Myocyte (in vitro differentiated cells): Measurements from ENCODE around the gene LDHD. TPM values are rescaled to one million over a fixed set of nuclear protein-coding genes. Genes with fewer than 3 reads are reported as not detected.
"Not testable (repeated sequence)": the region's sequence is repeated elsewhere in the genome, so short reads cannot be mapped to it uniquely, and the experiment has no call there.

Experiments
- DNase-seq: peaks from one replicate; pipeline ENCODE4 v3.0.0-alpha.2; 2012; ENCODE audit warnings: low read depth
- total RNA-seq: library from RNA; depleted of rRNA; stranded (reverse); fragments of >200 nt; gene quantifications from 2 replicates; pipeline ENCODE4 v1.2.3, GENCODE V29; 2014

Gene LDHD
- total RNA-seq, 1 donor from 2014 or later: 3.5 TPM

- DNase-seq: no peak
Measured at GRCh38 chr16:75100603-75100990, 16.0 kb downstream of the LDHD start.

DNA sequence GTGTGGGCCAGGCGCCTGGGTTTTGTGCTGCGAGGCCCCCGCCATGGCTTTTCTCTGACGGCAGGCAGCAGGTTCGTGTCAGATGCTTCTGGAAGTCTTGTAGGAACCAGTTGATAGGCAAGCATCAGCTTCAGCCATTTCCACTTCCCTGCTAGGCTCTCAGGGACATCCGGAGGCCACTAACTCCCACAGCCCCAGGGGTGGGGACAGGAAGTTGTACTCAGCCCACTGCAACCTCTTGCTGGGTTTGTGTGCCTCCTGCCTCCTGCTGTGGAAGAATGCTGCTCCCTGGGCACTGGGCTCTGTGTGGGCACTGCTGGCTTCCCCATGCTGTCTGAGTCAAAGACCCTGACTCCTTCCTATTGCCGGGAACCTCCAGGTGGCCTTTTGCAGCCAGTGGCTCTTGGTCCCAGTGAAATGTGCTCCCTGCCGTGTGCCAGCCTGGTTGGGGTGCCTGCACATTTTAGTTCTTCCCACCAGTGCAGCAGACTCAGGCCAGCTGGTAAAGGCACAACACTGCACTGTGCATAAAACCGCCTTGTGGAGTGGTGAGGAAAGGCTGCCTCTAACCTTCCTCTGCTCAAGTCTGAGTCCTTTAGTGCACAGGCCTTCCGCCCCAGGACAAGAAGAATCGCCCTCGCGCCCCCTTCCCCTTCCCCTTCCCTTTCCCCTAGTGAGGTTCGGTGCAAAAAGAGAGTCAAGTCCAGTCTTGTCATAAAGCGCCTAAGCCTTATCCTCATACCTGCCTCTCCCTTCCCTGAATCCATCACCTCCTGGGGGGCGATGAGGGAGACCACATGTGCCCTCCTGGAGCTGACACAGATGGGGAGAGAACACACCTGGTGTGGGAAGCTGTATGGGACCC is 16.6 kb downstream of the LDHD start:
- DNase-seq: no peak

DNA sequence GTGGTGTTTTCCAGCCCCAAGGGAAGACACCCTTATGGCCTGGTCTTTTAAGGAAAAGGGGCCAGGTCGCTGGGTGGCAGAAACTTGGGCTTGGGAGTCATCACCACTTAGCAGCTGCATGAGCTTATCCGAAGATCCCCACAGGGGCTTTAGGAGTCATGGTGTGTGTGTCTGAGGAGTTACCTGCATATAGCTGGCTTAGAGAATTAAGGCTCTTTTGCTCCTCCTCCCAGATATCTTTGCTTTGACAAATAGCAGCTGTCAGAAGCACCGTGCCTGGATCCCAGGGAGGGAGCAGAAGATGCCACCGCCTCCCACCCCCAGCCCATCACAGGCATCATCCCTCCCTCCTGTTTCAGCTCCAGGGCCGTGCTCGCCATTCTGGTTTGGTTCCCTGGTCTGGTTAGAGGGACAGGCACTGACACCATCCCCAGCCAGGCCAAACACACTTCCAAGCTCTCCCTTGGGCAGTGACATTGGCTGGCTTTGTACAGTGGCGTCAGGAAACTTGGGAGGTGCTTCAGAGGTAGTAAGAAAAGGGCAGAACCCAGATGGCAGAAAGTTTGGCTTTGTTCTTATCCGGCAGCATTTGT is 17.4 kb downstream of the LDHD start:
- DNase-seq: no peak

DNA sequence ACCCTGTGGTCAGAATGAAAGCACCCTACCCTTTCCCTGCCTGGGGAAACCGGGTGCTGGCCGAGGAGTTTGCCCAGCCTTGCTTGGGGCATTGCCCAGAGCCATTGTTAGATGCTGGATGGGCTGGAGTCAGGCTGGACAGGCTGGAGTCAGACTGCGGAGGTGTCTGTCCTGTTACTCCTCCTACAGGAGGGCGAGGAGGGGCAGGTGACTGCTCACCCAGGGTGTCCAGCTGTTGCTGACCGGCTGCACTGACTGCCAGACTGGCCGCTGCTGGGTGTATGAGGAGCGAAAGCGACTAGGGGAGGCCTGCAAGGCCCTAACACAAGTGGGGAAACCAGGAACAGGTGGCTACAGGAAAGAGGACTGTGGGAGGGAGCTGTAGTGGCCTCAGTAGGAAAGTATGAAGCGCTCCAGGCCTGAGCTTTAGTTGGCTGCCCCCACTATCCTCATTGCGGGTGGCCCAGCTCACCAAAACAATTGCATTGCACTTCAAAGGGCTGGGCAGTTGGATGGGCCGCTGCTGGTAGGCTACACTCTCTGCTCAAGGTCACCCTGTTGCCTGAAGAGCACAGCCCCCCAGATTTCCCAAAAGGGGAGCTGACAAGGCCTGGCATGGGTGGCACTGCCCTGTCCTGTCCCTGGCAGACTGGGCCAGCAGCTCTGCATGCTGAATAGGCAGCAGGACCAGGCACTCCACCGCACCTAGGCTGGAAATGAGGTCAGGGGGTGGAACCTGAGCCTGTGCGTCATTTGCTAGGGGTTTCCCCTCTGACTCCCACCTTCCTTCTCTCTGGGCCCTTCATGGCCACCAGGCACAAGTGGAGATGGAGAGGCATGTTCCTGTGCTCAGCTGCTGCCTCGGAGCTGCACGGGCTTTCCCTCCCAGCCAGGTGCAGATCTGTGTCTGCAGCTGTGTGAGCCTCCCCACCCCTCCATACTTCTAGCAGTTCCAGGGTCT is 18.4 kb downstream of the LDHD start:
- DNase-seq: peak; percentile 69

DNA sequence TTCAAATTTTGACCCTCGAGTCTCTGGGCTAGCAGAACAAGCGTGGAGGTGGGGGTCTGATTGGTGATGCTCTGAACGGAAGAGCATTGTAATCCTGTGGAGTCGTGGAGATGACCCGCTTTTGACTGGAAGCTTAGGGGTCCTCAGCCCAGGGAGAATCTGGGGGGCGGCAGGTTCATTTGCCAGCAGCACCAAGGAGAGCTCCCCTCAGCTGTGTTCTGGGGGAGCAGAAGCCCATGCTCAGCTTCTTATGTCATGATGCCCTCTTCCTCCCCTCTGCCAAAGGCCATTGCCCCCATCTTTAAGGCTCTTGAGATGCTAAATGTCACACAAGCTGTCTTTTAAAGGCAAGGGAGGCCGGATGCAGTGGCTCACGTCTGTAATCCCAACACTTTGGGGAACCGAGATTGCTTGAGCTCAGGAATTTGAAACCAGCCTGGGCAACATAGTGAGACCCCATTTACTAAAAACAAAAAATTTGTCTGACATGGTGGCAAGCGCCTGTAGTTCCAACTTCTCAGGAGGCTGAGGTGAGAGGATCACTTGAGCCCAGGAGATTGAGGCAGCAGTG is 19.3 kb downstream of the LDHD start:
- DNase-seq: no peak

- no peak for DNase-seq
Measured at GRCh38 chr16:75096656-75097055, 19.9 kb downstream of the LDHD start.

- no peak for DNase-seq
Measured at GRCh38 chr16:75095204-75095621, 21.4 kb downstream of the LDHD start.

DNA sequence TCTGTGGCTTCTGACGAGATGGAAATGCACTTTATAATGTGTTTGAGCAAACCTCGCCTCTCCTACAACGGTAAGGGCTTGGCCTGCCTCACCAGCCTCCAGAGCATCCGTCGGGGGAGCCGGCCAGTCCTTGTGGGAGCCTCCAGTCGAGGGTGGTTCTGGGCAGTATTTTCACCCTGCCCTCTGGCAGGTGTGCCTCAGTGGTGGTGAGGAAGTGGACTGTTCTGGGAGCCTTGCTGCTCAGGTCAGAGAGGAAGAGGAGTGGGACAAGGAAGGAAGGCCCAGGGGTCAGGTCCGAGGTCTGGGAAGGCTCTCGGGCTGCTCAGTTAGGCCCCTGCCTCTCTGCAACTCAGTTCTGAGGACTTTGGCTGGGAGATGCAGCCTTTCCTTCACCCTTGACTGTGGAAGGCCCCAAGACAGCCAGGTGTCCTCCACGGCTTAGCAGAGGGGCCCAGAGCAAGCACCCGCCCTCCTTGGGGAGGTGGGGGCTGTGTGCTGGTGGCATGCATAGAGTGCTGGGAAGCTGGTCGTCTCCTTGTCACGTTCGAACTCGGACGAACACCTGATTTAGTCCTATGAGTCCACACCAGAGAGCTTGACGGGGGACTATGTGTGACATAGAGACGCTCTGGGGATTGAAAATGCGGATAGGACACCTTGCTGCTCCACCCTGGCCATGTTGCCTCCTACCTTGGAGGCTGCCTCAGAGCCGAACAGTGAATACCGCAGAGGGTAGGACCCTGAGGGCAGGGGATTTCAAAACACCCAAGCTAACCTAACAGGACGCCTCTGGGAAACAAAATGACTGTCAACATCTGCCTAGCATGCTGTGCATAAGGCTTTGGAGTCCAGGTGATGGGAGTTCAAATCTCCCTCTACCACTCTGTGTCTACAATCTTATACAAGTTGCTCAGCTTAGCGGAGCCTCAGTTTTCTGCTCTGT is 22.7 kb downstream of the LDHD start:
- DNase-seq: no peak

DNA sequence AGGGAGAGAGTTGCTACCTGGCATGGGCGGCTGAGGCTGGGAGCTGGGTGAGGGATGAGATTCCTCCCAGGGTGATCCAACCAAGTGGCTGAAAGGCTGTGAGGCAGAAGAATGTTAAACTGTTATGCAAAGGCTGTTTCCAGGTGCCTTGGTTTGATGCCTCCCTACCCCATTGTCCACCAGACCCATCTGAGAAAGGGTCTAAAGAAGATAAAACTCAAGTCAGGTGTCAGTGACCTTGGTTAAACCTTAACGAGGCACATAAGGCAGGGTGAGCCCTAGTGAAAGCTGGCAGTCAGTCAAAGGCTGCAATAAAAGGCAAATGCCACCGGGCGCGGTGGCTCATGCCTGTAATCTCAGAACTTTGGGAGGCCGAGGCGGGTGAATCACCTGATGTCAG is 23.8 kb downstream of the LDHD start:
- no peak for DNase-seq

DNA sequence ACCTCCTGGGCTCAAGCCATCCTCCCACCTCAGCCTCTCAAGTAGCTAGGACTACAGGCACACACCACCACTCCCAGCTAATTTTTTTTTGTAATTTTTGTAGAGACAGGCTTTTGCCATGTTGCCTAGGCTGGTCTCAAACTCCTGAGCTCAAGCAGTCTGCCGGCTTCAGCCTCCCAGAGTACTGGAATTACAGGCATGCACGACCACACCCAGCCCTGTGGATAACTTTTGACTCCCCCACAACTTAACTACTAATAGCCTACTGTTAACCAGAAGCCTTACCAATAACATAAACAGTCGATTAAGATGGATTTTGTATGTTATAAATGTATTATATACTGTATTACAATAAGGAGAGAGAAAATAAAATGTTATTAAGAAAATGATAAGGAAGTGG is 25.0 kb downstream of the LDHD start:
- DNase-seq: not testable (repeated sequence)

DNA sequence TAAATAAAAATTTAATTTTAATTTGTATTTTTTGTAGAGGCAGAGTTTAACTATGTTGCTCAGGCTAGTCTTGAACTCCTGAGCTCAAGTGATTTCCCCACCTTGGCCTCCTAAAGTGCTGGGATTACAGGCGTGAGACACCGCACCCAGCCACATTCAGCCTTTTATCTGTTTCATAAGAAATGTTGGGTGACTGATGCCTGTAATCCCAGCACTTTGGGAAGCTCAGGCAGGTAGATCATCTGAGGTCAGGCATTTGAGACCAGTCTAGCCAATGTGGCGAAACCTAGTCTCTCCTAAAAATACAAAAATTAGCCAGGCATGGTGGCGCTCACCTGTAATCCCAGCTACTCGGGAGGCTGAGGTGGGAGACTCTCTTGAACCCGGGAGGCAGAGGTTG is 25.7 kb downstream of the LDHD start:
- DNase-seq: not testable (repeated sequence)

DNA sequence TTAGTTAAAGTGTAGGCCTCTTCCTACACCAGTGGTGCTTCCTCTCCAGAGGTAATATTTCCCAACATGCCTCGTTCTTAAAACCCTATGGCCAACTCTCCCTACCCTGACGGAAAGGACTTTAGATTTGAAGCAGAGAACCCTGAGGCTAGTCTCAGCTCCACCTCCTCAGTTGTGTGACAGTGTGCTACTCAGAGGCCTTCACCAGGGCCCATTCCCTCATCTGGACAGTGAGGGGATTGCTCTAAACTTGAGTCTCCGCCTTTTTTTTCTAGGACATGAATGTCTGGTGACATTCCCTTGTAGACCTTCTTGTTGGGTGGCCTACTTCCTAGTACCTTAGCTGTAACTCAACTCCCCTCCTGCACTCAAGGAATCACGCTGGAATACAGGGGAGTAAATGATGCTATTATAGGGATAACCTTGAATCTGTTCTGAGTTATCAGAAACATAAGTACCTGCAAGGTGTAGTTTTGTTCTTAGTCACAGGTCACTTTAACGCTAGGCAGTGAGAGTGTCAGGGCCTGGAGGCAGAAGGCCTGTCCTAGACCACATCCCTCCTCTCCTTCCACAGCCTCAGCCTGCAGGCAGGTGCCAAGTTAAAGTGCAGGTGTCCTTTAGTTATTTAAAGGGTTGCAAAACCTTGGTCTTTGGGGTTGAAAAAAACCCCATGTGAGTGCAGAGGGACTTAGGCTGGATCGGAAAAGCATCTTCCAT is 26.9 kb downstream of the LDHD start:
- no peak for DNase-seq

GRCh38 chr16:75088934-75089333 is 27.6 kb downstream of the LDHD start:
- DNase-seq: no peak

DNA sequence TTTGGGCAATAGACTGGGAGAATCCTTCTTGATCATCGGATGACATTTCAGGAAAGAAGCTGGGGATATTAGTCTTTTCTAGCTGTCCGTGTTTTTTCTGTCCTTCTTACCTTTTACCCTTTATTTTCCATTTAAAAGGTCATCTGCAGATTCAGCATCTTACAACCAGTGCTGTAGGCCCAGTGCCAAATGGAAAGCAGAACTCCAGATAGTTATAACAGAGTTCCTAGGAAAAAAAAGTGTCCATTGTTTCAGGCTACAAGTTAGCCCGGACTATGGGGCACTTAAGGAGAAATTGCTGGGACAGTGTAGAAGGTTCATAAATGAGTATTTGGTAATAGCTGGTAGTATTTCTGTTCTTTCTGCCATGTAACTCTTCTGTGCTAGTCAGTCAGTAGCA is 28.4 kb downstream of the LDHD start:
- DNase-seq: no peak

DNA sequence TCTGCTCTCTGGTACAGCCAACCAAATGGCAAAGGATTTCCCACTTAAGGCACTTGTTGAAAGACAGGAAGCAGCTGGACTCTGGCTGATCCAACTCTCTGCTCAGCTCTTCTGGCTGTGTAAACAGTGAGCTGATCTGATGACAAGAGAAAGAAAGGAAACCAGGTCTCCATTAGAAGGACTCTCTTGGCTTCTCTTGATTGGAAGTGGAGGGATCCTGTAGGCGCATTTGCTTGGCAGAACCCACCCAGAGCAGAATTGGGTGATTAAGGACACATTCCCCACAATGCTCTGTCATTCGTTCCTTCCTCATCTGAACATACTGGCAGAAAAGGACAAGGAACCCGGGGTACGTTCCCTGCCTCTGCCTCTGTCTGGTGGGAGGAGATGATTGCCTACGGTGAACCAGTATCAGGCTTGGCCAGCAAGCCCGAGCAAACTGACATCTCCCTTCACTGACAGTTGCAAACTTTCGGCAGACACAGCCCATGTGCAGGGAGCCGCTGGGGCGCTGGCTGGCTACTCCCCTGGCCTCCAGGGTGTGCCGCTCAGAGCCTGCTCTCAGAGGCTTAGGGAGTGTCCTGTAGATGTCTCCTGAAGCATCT is 29.1 kb downstream of the LDHD start:
- peak; percentile 95 for DNase-seq

GRCh38 chr16:75086688-75087374 is 29.7 kb downstream of the LDHD start:
- no peak for DNase-seq

DNA sequence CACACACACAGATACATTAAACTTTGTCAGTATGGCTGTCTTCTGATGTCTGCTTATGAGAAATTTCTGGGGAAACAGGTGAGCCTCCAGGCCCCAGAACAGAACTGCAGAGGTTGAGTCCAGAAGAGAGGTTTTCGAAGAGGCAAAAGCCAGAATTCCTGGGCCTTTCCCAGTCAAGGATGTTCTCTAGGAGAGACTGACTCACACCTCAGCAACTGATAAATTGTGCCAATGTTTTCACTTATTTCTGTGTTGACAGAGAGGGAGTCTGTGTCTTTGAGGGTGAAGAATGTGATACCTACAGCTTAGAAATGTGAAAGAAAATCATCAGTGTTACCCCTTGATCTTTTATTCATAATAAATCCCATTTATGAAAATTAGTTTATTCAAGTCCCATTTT is 30.3 kb downstream of the LDHD start:
- no peak for DNase-seq

- DNase-seq: no peak
Measured at GRCh38 chr16:75085556-75085955, 31.0 kb downstream of the LDHD start.

DNA sequence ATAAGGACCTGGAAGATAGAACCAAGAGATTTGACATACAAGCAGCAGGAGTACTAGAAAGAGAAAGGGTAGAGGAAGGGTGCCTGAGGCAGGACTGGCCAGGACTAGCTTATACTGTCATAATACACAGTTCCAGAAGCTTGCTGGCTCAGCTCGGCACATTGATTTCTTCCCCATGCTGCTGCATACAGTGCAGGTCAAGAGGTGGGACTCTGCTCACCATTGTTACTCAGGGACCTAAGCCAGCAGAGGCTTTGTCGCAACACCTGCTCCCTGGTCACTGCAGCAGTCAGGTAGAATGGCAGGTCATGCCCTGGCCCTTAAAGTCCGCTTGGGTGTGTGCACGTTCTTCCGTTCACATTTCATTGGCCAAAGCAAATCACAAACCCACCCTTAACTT is 32.8 kb downstream of the LDHD start:
- DNase-seq: no peak
